Calu3 (cell line): ENCODE data around the gene SAMD8. TPM values are rescaled to one million over a fixed set of nuclear protein-coding genes. Genes with fewer than 3 reads are reported as not detected.

Source experiments
- BruUV-seq: library from RNA; stranded (reverse); fragments of 400-500 nt; replicated peaks from 2 replicates; lab custom pipeline; 2021; lab: Mats Ljungman, UMichigan
- CTCF ChIA-PET: fragments of 300-600 bp; sonication (Branson Sonifier 250); formaldehyde crosslinking; loops from one replicate; lab custom pipeline; 2022; ENCODE audit warnings: antibody characterized with exemption; lab: Charles Lee
- DNase-seq: peaks from one replicate; pipeline ENCODE4 v3.0.0; 2022
- H3K27ac Mint-ChIP-seq: one replicate; pipeline ENCODE4 v1.8.0; 2022; ENCODE audit warnings: mixed read lengths; ENCODE audit not compliant: unreplicated experiment
- H3K27me3 Mint-ChIP-seq: one replicate; pipeline ENCODE4 v1.8.0; 2022; ENCODE audit warnings: mixed read lengths; ENCODE audit not compliant: unreplicated experiment
- H3K36me3 Mint-ChIP-seq: one replicate; pipeline ENCODE4 v1.8.0; 2022; ENCODE audit warnings: mild to moderate bottlenecking, moderate library complexity, mixed read lengths; ENCODE audit not compliant: insufficient read depth, unreplicated experiment
- H3K4me1 Mint-ChIP-seq: one replicate; pipeline ENCODE4 v1.8.0; 2022; ENCODE audit warnings: mild to moderate bottlenecking, low read depth, mixed read lengths; ENCODE audit not compliant: unreplicated experiment
- H3K4me3 Mint-ChIP-seq: one replicate; pipeline ENCODE4 v1.8.0; 2022; ENCODE audit warnings: mild to moderate bottlenecking, low read depth, moderate library complexity, mixed read lengths; ENCODE audit not compliant: unreplicated experiment
- H3K9me3 Mint-ChIP-seq: one replicate; pipeline ENCODE4 v1.8.0; 2022; ENCODE audit warnings: low read depth, mixed read lengths; ENCODE audit not compliant: unreplicated experiment
- CTCF ChIP-seq: fragments of 200-600 bp; IDR thresholded peaks from one replicate; pipeline ENCODE4 v1.8.0; 2022; ENCODE audit warnings: antibody characterized with exemption; ENCODE audit not compliant: unreplicated experiment
- intact Hi-C: fragments of 100-400 bp; cut with micrococcal nuclease; formaldehyde crosslinking; loops from one replicate; pipeline ENCODE4 v1.10.0; 2022; ENCODE audit not compliant: unreplicated experiment
- total RNA-seq: library from RNA; stranded (reverse); gene quantifications from 2 replicates; pipeline ENCODE4 v1.2.3, GENCODE V29; 2022

Gene SAMD8
- total RNA-seq, 1 experiment from 2014 or later: 19.9 TPM

GRCh38 chr10:75179657-75180177 lies 68.3 kb downstream of the SAMD8 start:
- Mint-ChIP-seq H3K9me3 (no peaks in the 10 kb centered on the region), H3K36me3 (no peaks in the 10 kb centered on the region), H3K4me1 (no peaks in the 10 kb centered on the region), H3K27me3 (no peaks in the 10 kb centered on the region), H3K27ac (no peak overlapping the region), H3K4me3 (no peak overlapping the region)
- no peak for DNase-seq
- intact Hi-C loops: no loop called here
- CTCF ChIA-PET: interaction anchor here (0.7 to 1.1 kb wide), 3 partner anchors 8 to 1825 kb away, joined by 3 to 4 read pairs (median 4); no protein-coding TSS in a partner anchor
- no peak for TF ChIP-seq CTCF
- no TSS peak for BruUV-seq

- Mint-ChIP-seq H3K9me3 (no peaks in the 10 kb centered on the region), H3K27ac (no peak overlapping the region), H3K4me3 (no peak overlapping the region), H3K36me3 (no peaks in the 10 kb centered on the region), H3K4me1 (no peaks in the 10 kb centered on the region), H3K27me3 (no peaks in the 10 kb centered on the region)
- no peak for DNase-seq
- CTCF ChIA-PET: no interaction called here
- no TSS peak for BruUV-seq
- no peak for TF ChIP-seq CTCF
- intact Hi-C loops: no loop called here
Observed at GRCh38 chr10:75180592-75180991, 69.1 kb downstream of the SAMD8 start.

GRCh38 chr10:75181073-75181472 lies 69.6 kb downstream of the SAMD8 start:
- intact Hi-C loops: no loop called here
- H3K36me3 Mint-ChIP-seq: no peaks in the 10 kb centered on the region
- H3K27me3 Mint-ChIP-seq: no peaks in the 10 kb centered on the region
- no TSS peak for BruUV-seq
- CTCF ChIA-PET: no interaction called here
- no peaks in the 10 kb centered on the region for H3K4me1 Mint-ChIP-seq
- no peak overlapping the region for H3K27ac Mint-ChIP-seq
- no peak for TF ChIP-seq CTCF
- H3K4me3 Mint-ChIP-seq: no peak overlapping the region
- no peaks in the 10 kb centered on the region for H3K9me3 Mint-ChIP-seq
- no peak for DNase-seq

- H3K36me3 Mint-ChIP-seq: no peaks in the 10 kb centered on the region
- BruUV-seq: no TSS peak
Observed at GRCh38 chr10:75186310-75186709, 74.9 kb downstream of the SAMD8 start.

More at GRCh38 chr10:75186310-75186709, 74.9 kb downstream of the SAMD8 start:
- Mint-ChIP-seq H3K4me3 (no peak overlapping the region), H3K9me3 (no peaks in the 10 kb centered on the region), H3K27ac (no peak overlapping the region), H3K4me1 (no peaks in the 10 kb centered on the region), H3K27me3 (no peaks in the 10 kb centered on the region)
- TF ChIP-seq CTCF: no peak
- intact Hi-C loops: loop anchor here (5.0 kb wide), 1 partner anchor 1361 kb away; no protein-coding TSS in a partner anchor
- DNase-seq: no peak
- CTCF ChIA-PET: interaction anchor here (0.7 to 2.5 kb wide), 3 partner anchors 23 to 1185 kb away, joined by 4 to 67 read pairs (median 8); partner anchors contain the start of gene COMTD1
